ENCODE results near the gene POR. TPM values are rescaled to one million over a fixed set of nuclear protein-coding genes. Genes with fewer than 3 reads are reported as not detected.

The POR gene
- total RNA-seq, 1 donor from 2014 or later, result 69.8 TPM

- DNase-seq (ENCODE audit: low read depth, low spot score), result no peak
Observed at GRCh38 chr7:75950111-75950681, 35.2 kb downstream of the POR start.

GRCh38 chr7:75951506-75951905, 36.6 kb downstream of the POR start:
- no peak for DNase-seq (ENCODE audit: low read depth, low spot score)

- no peak for DNase-seq (ENCODE audit: low read depth, low spot score)
Observed at GRCh38 chr7:75953431-75953830, 38.5 kb downstream of the POR start.

GRCh38 chr7:75953931-75954330, 39.0 kb downstream of the POR start:
- no peak for DNase-seq (ENCODE audit: low read depth, low spot score)

- no peak for DNase-seq (ENCODE audit: low read depth, low spot score)
Observed at GRCh38 chr7:75955331-75955955, 40.5 kb downstream of the POR start.

GRCh38 chr7:75957021-75957736, 42.2 kb downstream of the POR start:
- no peak for DNase-seq (ENCODE audit: low read depth, low spot score)

GRCh38 chr7:75958802-75959543, 44.0 kb downstream of the POR start:
- DNase-seq (ENCODE audit: low read depth, low spot score), result no peak

GRCh38 chr7:75960372-75960771, 45.4 kb downstream of the POR start:
- DNase-seq (ENCODE audit: low read depth, low spot score), result no peak

GRCh38 chr7:75961218-75961617, 46.3 kb downstream of the POR start:
- no peak for DNase-seq (ENCODE audit: low read depth, low spot score)

- peak; percentile 8 for DNase-seq (ENCODE audit: low read depth, low spot score)
Observed at GRCh38 chr7:75962607-75963380, 47.8 kb downstream of the POR start.

GRCh38 chr7:75963381-75963995, 48.5 kb downstream of the POR start:
- DNase-seq (ENCODE audit: low read depth, low spot score), result no peak

GRCh38 chr7:75965617-75966016, 50.7 kb downstream of the POR start:
- DNase-seq (ENCODE audit: low read depth, low spot score), result no peak

- DNase-seq (ENCODE audit: low read depth, low spot score), result no peak
Observed at GRCh38 chr7:75966190-75966961, 51.4 kb downstream of the POR start.

- no peak for DNase-seq (ENCODE audit: low read depth, low spot score)
Observed at GRCh38 chr7:75967055-75967454, 52.1 kb downstream of the POR start.

GRCh38 chr7:75967487-75967997, 52.6 kb downstream of the POR start:
- DNase-seq (ENCODE audit: low read depth, low spot score), result no peak

- DNase-seq (ENCODE audit: low read depth, low spot score), result no peak
Observed at GRCh38 chr7:75968012-75968411, 53.1 kb downstream of the POR start.

- DNase-seq (ENCODE audit: low read depth, low spot score), result no peak
Observed at GRCh38 chr7:75968561-75969001, 53.6 kb downstream of the POR start.

GRCh38 chr7:75969182-75969581, 54.2 kb downstream of the POR start:
- no peak for DNase-seq (ENCODE audit: low read depth, low spot score)

- no peak for DNase-seq (ENCODE audit: low read depth, low spot score)
Observed at GRCh38 chr7:75969704-75970498, 54.9 kb downstream of the POR start.

All from pulmonary artery endothelial cell (primary cell).